GM12891 (cell line): ENCODE results near the gene SLC6A4.

ENCODE experiments used
- PAX5 ChIP-seq: IDR thresholded peaks from 2 replicates; pipeline ENCODE4 v1.6.1; 2011; ENCODE audit warnings: low read length, moderate library complexity, mild to moderate bottlenecking; ENCODE audit not compliant: insufficient read depth, severe bottlenecking
- POLR2A ChIP-seq: IDR thresholded peaks from 2 replicates; pipeline ENCODE4 v1.6.1; 2011; ENCODE audit warnings: low read depth, low read length, control low read depth
- POLR2AphosphoS5 ChIP-seq: IDR thresholded peaks from 2 replicates; pipeline ENCODE4 v1.6.1; 2011; ENCODE audit warnings: low read depth, low read length, control low read depth
- POU2F2 ChIP-seq: IDR thresholded peaks from 2 replicates; pipeline ENCODE4 v1.6.1; 2011; ENCODE audit warnings: low read depth, mild to moderate bottlenecking, control low read depth, low read length, moderate library complexity
- SPI1 ChIP-seq: IDR thresholded peaks from 2 replicates; pipeline ENCODE4 v1.6.1; 2011; ENCODE audit warnings: low read depth, low read length, control low read depth
- TAF1 ChIP-seq: IDR thresholded peaks from 2 replicates; pipeline ENCODE4 v1.6.1; 2011; ENCODE audit warnings: low read depth, low read length, control low read depth

DNA sequence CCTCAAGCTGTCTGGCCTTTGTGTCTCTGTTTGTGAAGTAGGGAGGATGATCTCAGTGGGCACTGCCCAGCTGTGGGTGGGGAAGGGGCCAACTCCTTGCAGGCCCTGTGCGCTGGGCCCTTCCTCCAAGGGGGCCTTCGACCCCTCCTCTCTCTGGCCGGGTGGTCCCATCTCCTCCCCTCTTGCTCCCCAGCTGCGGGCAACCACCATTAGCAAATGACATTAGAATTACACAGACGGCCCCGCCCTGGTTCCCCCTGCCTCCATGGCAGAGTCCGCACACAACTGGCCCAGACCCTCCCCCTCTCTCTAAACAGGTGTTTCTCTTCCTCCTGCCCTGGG lies 2.5 kb upstream of the SLC6A4 start:
- TF ChIP-seq POLR2AphosphoS5 (no peak), POLR2A (no peak), TAF1 (no peak), SPI1 (no peak), PAX5 (no peak), POU2F2 (no peak)
